Activated CD4-positive, alpha-beta T cell treated with anti-CD3 and anti-CD28 coated beads, Interleukin-2, Interleukin-6, amounts not matched to agents 100 ng/mL and 50 ng/mL, durations not matched to agents 16 hours and 8 hours (primary cell): ENCODE data around the gene IQCK.
"Not testable (repeated sequence)": the region's sequence is repeated elsewhere in the genome, so short reads cannot be mapped to it uniquely, and the experiment has no call there.

ENCODE experiments used
- DNase-seq: peaks from one replicate; pipeline ENCODE4 v3.0.0-alpha.2; 2020

IQCK gene

DNA sequence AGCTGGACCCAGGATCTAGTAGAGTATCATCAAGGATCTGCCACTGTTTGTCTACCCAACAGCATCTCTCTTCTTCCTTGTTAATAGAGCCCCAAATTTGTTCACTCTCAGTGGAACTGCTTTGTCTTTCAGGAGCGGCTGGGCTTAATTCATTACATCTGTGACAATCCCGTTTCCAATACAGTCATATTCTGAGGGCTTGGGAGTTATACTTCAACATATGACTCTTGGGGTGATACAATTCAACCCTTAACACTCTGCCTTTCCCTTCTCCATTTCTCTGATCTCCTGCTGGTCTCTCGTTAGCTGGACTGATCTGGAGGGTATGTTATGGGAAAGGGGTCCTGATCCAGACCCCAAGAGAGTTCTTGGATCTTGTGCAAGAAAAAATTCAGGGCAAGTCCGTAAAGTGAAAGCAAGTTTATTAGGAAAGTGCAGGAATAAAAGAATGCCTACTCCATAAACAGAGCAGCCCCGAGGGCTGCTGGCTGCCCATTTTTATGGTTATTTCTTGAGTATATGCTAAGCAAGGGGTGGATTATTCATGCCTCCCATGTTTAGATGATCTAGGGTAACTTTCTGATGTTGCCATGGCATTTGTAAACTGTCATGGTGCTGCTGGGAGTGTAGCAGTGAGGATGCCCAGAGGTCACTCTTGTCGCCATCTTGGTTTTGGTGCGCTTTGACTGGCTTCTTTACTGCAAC lies 42.4 kb downstream of the IQCK start:
- DNase-seq = no peak

DNA sequence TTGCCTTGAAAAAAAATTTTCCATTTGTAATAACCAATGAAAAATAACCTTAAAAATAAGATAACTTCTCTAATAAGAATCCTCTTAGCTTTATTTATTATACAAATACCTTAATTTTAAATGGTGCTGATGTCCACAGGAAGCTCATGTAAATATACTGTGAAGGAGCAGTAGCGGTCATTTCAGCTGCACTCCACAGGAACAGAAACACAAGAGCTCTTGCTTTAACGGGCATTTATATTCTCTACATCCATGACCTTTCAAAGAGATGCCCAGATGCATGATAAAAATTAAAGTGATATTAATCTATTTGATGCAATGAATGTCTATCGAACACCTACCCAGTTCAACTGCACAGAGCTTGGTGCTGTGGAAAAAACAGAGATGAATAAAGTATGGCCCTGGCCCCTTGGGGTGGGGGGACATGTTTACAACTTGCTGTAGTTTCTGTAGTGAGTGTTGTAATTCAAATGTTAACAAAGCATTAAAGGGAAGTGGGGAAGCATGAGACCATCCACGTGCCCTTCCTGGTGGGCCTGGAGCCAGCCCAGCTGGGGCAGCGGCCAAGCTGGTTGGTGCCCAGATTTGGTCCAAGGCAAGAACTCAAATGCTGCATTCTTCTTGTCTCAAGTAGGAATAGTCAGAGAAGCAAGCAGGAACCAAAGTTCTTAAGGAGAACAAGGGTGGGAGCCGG lies 47.9 kb downstream of the IQCK start:
- DNase-seq = no peak

DNA sequence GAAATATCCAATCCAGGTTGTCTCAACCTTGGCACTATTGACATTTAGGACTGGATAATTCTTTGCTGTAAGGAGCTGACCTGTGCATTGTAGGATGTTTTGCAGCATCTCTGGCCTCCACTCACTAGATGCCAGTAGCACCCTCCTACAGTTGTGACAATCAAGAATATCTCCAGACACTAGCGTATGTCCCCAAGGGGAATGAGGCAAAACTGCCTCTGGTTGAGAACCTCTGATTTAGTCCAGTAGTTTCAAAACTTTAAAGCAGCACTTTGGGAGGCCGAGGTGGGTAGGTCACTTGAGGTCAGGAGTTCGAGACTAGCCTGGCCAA lies 48.4 kb downstream of the IQCK start:
- no peak for DNase-seq

DNA sequence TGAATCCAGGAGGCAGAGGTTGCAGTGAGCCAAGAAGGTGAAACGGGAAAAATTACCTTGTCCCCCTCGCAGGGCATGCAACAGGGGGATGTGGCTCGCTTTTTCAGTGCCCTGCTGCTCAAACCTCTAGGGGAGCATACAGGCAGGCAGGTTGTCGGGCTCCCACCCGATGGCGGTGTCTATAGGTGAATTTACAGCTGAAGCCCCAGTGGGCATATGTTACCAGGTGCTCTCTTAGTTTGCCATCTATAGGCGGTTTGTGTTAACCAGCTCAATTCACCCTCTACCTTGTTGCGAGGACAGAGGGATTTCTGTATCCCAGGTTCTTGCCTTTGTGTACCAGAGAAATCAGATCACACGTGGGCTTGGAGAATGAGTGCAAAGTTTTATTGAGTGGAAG lies 48.9 kb downstream of the IQCK start:
- DNase-seq = no peak

DNA sequence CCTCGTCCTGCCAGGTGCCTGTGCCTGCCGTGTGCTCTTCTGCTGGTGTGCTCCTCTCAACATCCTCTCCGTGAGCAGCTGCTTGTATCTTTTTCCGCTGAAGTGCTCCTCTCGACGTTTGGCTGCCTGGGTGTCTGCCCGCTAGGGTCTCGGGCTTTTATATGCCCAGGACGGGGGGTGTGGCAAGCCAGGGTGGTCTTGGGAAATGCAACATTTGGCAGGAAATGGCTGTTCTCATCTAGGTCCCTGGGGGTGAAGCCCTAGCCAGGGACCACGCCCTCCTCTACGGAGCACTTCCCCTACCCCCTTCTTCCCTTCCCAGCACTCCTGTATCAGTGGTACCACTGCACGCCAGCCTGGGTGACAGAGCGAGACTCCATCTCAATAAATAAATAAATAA lies 49.4 kb downstream of the IQCK start:
- no peak for DNase-seq

DNA sequence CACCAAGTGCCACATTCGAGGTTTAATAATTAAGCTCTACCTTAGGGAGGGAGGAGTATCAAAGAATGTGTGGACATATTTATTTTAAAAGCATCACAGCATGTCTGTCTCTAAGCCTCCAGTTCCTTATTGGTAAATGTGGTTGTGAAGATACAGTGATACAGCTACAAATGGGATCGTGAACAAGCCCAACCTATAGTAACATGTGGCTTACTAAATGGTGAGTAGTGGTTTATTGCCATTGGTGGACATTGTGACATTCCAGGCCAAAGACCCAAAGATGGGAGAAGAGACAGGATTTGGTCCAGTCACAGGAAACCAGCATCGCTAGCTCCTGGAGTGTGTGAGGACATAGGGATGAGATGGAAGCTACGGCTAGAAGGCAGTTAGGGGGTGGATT lies 51.2 kb downstream of the IQCK start:
- DNase-seq = no peak

DNA sequence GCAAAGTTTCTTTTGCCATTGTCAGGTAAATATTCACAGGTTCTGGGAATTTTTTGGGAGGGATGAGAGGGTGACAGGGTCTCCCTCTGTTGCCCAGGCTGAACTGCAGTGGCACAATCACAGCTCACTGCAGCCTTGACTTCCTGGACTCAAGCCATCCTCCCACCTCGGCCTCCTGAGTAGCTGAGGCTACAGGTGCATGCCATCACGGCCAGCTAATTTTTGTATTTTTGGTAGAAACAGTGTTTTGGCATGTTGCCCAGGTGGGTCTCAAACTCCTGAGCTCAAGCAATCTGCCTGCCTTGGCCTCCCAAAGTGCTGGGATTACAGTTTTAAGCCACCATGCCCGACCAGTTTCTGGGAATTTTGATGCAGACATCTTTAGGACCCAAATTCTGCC lies 53.0 kb downstream of the IQCK start:
- no peak for DNase-seq

DNA sequence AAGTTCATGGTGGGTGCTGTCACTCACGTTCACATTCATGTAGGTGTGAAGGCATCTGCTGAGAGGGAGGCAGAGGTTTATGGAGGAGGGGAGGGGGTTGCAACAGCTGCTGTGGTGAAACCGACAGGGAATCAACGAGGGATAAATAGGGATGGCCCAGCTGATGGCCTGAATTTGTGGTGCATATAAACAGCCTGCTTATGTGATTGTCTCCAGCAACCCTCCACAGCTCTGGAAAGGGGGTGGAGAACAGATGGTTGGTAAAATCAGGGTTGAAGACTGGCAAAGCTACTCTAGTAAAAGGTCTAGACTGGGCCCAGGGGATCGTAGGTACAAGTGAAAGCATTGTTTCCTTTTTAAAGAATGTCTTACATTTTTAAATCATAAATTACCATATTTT lies 53.7 kb downstream of the IQCK start:
- DNase-seq = no peak

DNA sequence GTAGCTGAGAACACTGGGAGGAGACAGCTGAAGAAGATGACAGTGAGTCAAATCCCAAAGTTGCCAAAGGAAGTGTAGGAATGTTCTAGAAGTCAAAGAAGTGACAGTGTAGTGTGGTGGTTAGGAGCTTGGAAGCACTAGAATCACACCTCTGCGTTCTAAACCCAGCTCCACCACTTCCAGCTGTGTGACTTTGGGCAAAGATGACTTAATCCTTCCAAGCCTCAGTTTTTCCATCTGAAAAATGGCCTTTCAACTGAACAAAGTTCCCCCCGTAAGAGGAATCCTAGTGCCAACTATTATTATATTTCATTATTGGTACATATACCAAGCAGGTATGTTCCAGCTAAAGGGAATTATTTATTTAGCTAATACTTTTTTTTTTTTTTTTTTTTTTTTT lies 56.0 kb downstream of the IQCK start:
- DNase-seq = no peak

DNA sequence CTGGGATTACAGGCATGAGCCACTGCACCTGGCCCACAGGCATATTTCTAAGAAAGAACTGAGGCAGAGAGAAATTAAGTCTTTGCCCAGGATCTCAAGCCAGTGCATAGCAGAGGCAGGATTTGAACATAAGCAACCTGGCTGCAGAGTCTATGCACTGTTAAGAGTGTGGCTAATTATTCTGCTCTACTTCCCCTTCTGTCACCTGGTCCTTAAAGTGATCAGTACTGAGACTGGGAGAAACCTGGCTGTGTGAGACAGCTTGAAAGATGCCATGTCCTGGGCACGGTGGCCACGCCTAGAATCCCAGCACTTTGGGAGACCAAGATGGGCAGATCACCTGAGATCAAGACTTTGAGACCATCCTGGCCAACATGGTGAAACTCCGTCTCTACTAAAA lies 58.1 kb downstream of the IQCK start:
- no peak for DNase-seq

DNA sequence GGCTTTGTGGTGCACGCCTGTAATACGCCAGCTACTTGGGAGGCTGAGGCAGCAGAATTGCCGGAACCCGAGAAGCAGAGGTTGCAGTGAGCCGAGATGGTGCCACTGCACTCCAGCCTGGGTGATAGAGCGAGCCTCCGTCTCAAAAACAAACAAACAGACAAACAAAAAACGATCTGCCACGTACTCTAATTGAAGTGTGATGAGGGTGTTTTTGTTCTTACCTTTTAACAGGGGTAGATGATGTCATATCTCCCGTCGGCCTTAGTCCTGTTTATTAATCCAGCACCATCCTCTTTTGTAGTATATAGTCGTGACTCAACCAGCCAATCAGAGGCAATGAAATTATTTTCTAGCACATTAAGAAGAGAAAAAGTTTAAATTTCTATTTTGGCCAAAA lies 58.5 kb downstream of the IQCK start:
- DNase-seq = no peak

DNA sequence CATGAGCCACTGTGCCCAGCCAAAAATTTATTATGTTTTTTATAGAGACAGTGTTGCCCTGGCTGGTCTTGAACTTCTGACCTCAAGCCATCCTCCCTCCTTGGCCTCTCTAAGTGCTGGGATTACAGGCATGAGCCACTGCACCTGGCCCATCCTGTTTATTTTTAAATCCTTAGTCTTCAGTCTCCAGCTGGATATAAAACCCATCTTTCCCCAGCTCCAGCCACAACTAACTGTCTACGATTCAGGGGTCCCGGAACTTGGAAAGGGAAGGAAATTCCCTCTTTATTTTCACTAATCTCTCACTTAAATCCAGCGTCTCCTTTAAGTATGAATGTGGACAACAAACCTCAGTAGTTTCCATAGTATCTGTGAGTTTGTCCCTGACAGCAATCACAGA lies 62.2 kb downstream of the IQCK start:
- no peak for DNase-seq

DNA sequence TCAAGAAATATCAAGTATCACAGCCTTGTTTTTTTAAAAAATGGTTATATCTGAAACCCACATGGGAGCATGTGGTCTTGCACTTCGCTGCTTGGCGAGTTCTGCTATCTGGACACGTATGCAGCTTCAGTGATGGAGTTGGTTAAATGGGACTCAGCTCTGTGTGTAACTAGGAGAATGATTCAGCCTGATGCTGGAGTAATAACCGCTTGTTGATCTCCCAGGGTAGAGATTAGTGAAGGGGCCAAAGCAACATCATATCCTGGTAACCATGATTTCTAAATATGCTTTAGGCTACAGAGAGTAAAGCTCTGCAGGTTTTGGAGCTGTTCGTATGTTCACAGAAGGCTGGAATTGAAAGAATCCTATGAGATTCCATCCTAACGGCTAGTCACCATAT lies 63.2 kb downstream of the IQCK start:
- DNase-seq = no peak

DNA sequence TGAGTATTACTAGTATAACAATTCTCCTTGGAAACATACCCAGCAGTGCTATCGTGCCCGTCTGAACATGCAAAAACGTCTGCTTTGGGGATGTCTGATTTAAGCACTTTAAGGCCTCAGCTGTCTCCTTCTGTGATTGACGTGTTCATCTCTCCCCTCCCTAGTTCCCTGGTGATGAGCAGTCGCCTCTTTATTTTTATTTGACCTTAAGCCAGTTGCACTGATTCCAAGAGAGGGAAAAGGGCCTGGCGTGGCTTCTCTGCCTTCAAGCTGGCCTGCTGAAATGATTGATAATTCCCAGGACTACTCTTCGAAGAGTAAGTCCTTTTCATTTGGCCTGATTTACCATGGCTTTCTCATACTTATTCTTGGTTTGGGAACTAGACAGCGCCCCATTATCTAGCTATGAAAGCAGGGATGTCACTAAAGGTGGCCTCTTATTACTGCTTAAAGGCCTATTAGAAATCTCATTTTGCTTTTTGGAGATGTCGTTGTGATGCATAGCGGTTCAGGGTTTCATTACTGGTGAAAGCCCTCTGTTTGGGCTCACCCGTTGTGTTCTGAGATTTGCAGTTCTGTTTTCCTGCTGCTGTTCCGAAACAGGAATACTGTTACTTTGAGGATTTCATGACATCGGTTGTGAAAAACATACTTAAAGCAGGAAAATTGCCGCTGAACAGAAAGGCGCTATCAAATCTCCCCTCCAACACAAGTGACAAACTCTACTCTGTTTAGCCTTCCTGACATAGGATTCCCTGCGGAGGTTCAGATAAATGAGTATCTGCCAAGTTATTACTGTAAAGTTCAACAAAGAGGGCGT lies 65.5 kb downstream of the IQCK start:
- DNase-seq = no peak

DNA sequence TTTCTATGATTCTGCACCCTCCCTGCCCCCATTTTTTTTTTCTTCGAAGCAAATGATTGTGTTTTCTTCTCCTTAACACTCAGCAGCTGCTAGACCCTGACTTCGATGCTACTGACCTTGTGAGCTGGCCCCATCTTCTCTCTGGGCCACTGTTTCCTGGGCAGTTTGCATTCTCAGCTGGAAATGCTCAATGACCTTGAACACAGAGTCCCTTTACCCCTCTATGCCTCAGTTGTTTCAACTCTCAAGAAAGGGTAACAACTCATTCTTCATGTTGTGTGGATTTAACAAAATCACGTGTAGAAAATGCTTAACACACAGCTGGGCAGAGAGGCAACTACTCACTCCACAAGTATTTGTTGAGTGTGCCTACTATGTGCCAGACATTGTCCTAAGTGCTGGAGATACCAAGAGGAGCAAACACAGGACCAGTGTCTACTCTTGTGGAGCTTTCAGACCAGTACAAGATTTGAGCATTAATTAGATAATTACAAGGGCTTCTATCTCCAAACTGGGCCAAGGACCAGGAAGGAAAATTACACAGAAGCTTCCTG lies 66.2 kb downstream of the IQCK start:
- no peak for DNase-seq

DNA sequence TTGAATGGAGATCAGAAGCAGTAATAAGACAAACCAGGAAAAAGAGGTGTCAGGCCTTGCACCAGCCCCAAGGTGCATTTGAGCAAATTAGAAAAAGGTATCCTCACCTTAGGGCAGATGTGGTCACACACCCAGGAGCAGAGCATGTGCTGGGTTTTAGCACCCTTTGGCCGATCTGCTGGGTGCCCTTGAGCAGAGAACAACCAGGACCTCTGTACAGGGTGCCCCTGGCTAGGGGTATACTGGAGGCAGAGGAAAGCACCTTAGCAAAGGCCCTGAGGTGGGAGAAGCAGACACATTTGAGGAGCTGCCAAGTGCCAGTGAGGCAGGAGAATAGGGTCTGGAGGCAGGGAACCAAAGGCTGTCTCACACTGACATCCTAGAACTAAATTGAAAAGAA lies 67.0 kb downstream of the IQCK start:
- DNase-seq = no peak

DNA sequence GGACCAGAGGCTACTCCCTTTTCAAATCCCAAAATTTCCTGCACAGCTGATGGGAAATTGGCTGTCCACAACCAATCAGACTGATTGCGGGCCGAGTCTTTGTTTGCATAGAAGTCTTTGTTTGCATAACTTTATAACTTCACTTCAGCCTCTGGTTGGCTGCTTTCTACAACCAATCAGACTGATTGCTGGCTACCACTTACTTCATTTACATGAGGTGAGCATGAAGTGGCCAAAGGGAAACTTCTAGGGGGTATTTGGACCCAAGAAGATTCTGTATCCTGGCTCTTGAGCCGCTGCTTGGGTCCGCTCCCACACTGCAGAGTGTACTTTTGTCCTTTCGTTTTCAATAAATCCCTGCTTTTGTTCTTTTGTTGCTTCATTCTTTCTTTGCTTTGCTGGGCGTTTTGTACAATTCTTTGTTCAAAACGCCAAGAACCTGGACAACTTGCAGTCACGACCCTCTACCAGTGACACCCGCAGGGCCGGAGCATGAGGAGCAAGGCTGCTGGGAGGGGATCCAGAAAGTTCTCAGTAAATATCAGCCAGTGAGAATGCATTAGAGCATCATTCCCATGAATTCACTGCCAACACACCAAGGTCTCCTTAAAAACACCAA lies 67.5 kb downstream of the IQCK start:
- no peak for DNase-seq

DNA sequence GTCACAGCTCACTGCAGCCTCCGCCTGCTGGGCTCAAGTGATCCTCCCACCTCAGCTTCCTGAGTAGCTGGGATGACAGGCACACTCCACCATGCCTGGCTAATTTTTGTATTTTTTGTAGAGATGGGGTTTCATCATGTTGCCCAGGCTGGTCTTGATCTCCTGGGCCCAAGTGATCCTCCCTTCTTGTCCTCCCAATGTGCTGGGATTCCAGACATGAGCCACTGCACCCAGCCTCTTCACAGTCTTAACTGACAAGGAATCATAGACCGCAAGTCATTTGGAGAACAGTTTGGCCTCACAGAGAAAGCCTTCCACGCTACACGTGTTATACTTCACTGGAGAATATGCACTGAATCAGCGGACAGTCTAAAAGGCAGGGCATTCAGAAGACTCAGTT lies 83.3 kb downstream of the IQCK start:
- not testable (repeated sequence) for DNase-seq

DNA sequence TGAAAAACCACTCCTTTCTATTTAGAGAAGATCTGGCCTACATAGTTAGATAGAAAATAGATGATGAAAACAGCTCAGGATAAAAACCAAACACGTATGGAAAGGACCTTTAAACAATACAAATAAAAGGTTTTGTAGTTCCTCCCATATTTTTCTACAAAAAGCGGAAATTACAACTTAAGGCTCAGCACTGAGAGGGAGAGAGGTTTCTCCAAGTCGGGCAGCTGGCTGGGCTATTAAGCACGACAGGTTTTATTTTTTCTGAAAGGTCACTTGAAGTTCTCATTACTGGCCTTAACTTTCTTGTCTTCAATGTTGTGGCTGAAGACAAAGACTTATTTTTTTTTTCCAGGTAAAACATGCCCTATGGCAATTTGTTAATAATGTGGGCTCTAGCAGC lies 83.8 kb downstream of the IQCK start:
- not testable (repeated sequence) for DNase-seq

DNA sequence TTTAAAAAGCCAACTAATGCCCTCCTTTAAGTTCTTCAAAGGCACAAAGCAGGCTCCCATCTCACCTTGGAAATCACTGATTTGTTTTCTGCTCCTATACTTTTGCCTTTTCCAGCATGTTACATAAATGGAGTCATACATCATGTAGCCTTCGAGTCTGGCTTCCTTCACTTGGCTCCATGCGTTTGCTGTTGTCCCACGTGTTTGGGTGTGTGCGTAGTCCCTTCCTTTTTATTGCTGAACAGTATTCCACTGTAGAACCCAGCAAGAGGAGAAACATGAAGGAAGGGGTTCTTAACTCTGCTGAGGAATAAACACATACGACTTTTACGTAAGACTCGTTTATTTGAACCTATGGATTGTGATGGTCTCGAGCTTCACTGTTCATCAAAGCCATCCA lies 84.5 kb downstream of the IQCK start:
- no peak for DNase-seq

DNA sequence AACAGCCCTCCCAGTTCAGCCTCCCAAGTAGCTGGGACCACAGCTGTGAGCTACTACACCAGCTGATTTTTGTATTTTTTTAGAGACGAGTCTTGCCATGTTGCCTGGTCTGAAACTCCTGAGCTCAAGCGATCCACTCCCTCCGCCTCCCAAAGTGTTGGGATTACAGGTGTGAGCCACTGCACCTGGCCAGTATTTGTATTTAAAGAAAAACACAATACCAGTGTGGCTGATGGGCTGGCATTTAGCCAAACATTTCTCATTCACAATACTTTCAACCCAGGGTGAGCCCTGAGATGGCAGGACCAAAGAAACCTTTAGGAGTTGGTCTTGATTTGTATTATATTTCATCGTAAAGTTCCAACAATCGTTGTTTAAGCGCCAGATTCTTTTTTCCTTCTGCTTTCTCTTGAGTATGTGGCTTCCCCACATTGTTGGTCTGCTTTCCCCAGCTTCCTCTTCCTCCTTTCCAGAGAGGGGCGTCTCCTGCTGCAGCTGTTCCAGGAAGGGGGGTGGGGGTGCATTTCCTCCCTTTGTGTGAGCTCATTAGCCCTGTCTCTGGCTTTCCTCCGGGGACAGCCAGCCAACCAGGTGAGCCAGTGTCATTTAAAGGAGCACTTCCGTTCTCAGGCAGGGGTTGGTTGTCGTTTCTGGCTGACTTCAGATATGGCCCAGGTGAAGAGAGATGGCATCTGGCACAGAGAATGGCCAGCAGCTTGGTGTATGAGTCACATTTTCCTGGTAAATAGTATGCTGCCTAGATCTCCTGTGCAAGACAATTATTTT lies 86.7 kb downstream of the IQCK start:
- DNase-seq = peak; percentile 26

DNA sequence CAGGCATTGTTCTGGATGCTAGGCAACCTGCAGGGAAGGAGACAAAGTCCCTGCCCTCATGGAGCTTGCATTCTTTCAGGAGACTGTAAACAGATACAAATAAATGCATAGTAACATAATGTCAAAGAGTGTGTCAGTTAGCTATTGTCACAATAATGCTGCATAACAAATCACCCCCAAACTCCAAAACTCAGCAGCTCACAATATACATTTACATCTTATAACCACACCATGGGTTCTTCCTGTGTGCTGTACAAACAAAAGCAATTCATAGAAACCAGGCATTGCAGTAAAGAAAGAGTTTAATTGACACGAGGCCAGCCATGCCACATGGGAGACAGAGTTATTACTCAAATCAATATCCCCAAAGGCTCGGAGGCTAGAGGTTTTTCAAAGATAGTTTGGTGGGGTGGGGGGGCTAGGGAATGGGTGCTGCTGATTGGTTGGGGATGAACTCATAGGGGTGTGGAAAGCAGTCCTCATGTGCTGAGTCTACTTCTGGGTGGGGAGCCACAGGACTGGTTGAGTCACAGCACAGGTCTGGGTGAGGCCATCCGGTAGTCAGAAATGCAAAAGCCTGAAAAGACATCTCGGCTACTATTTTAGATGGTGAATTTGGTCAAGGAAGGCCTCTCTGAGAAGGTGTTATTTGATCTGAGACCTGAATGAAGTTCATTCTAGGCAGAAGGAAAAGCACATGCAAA lies 87.5 kb downstream of the IQCK start:
- no peak for DNase-seq
